Anterior cingulate cortex (tissue), 58 donors: ENCODE results near the gene HBG2.
"Not testable (repeated sequence)": the region's sequence is repeated elsewhere in the genome, so short reads cannot be mapped to it uniquely, and the experiment has no call there.

Experiments
- DNase-seq, 58 donors: peaks; one replicate each; lab custom pipeline; 2025; lab: John Stamatoyannopoulos, UW

The HBG2 gene

GRCh38 chr11:5254646-5255413, at the start of gene HBG2:
TSS of gene HBG2 (minus strand) at chr11:5254781. CDS start at chr11:5254728, 53 bp downstream.
- DNase-seq = not testable (repeated sequence)

- DNase-seq = no peak
Observed at GRCh38 chr11:5304046-5304445, 49.5 kb upstream of the HBG2 start.

DNA sequence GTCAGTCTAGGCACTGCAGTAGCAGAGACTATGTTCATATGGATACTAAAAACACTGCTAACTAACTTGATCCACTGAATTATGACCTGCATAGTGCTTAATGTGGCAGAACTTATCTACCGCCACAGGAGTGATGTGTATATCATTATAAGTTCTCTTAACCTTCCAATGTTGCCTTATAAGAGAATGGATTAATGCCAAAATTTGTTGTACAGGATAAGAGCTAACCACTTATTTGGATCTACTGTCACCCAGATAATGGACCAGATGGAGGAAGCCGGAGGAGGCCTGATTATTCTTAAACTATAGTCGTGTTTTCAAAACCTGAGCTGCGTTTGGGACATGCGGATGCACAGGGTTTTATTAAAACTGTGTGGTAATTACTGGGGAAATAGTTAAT, 49.0 kb upstream of the HBG2 start:
- no peak for DNase-seq

DNA sequence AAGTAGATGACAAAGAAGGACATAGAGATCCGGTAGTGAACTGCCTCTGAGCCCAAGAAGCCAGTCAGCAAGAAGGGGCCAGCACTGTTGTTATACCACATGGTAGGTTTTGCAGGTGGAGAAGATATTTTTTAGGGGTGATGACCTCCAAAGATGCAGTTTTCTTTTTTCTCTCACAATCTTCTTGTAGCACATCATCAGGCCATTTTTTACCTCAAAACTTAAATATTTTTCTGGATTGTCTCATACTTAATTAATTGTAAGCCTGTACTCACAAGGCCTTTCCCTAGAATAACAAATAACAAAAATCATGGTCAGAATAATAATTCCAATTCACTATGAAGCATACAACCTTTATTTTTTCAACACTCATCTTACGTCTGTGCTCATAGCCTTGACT, 47.3 kb upstream of the HBG2 start, which contains the start of gene OR51B4:
OR51B4 (minus strand) TSS at position 101 of the 400 bp plus-strand sequence; CDS start at position 101, 0 bp downstream.
- no peak for DNase-seq

GRCh38 chr11:5300251-5300650, 45.7 kb upstream of the HBG2 start:
- DNase-seq = no peak

DNA sequence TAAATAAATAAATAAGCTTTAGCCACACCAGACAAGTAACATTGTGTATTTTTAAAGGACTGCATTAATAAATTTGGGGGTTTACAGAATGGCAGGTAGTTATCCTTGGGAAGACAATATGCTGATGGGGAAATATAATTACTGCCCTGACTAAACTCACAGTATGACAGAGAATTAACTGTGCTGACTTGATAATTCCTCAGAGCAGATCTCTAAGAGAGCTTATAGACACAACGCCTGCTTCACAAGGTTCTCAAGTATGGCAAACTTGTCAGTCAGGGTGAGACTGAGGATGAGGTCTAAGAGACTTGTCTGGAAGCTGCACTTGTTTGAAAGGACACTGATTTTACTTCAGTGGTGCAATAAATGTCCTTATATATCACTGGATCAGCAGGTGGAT, 43.9 kb upstream of the HBG2 start:
- no peak for DNase-seq

DNA sequence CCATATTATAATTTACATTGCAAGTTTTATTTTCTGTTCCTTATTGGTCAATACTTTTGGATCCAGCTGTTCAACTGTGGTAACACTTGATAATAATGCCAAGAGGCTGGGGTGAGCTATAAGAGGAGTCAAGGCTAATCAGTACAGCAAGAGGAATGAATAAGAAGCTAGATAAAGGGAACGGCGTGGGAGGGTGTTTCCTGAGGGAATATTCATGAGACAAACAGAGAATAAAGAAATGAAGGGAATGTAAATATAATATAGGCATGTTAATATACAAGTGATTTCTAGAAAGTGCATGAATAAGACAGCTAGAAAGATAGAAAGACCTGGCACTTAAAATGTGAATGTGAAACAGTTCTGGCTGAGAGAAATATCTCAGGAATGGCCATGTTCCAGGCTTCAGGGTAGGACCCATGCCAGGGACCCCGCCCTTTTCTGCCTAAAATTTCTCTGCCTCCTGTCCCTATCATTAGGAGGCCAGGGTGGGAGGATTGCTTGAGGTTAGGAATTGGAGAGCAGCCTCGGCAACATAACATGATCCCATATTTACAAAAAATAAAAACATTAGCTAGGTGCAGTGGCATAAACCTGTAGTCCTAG, 43.2 kb upstream of the HBG2 start:
- DNase-seq = no peak

DNA sequence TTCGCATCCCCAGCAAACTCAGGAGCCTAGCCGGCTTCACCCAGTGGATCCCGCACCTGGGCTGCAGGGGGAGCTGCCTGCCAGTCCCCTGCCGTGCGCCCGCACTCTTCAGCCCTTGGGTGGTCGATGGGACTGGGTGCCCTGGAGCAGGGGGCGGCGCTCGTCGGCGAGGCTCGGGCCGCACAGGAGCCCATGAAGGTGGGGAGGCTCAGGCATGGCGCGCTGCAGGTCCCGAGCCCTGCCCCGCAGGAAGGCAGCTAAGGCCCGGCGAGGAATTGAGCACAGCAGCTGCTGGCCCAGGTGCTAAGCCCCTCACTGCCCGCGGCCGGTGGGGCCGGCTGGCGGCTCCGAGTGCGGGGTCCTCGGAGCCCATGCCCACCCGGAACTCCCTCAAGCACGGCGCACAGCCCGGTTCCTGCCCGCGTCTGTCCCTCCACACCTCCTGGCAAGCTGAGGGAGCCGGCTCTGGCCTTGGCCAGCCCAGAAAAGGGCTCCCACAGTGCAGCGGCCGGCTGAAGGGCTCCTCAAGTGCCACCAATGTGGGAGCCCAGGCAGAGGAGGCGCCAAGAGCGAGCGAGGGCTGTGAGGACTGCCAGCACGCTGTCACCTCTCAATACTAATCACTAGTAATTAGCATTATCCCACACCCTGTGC, 39.9 kb upstream of the HBG2 start:
- DNase-seq = not testable (repeated sequence)

DNA sequence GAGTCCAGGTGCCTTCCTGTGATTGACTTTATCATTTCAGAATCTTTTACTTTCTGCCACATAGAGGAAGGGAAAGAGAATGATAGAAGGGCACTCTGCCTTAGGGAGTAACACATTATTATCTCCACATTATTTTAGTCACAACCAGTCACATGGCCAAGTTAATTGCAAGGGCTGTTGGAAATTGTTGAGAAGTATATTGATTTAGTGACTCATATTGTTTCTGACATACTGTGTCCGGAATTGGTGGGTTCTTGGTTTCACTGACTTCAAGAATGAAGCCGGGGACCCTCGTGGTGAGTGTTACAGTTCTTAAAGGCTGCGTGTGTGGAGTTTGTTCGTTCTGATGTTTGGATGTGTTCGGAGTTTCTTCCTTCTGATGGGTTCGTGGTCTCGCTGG, 38.4 kb upstream of the HBG2 start:
- no peak for DNase-seq

GRCh38 chr11:5291207-5291838, 36.7 kb upstream of the HBG2 start:
- DNase-seq = no peak

- DNase-seq = no peak
Observed at GRCh38 chr11:5290106-5290505, 35.5 kb upstream of the HBG2 start.

- no peak for DNase-seq
Observed at GRCh38 chr11:5289696-5290095, 35.1 kb upstream of the HBG2 start.

- no peak for DNase-seq
Observed at GRCh38 chr11:5288906-5289550, 34.4 kb upstream of the HBG2 start.

- no peak for DNase-seq
Observed at GRCh38 chr11:5288108-5288905, 33.7 kb upstream of the HBG2 start.

DNA sequence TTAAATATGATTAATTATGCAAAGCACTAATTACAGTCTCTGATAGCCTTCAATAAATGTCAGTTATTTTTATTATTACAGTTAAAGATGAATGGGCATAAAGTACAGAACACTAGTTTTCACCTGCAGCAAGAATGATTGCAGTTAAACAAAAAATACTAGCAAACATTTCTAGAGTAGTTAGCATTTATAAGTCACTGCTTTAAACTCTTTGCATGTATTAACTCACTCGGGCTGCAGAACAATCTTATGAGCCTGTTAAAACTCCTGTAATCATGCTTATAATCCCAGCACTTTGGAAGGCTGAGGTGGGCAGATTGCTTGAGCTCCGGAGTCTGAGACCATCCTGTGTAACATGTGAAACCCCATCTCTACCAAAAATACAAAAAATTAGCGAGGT, 32.3 kb upstream of the HBG2 start:
- no peak for DNase-seq

DNA sequence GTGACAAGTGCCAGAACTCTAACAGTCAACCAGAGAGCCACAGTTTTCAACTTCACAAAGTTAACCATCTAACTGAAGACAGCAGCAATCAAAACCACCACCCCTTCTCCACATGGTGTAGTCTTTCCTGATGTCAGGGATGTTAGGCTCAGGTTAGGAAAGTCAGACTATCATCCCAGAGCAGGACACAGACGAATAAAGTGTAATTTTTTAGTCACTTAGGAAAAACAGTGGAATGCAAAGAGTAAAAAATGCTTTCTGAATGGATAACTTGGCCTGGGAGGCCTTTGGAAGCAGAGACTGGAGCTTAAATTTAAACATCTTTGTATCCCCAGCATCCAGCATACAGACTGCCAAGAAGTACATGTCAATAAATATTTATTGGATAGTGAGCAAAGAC, 31.8 kb upstream of the HBG2 start:
- DNase-seq = no peak

GRCh38 chr11:5285703-5286340, 31.2 kb upstream of the HBG2 start:
- no peak for DNase-seq

DNA sequence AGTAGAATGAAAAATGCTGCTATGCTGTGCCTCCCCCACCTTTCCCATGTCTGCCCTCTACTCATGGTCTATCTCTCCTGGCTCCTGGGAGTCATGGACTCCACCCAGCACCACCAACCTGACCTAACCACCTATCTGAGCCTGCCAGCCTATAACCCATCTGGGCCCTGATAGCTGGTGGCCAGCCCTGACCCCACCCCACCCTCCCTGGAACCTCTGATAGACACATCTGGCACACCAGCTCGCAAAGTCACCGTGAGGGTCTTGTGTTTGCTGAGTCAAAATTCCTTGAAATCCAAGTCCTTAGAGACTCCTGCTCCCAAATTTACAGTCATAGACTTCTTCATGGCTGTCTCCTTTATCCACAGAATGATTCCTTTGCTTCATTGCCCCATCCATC, 30.1 kb upstream of the HBG2 start:
- DNase-seq = no peak

- no peak for DNase-seq
Observed at GRCh38 chr11:5283882-5284281, 29.3 kb upstream of the HBG2 start.
